DND-41 (cell line): ENCODE measurements around the gene MYOCOS.

Source experiments
- CTCF ChIP-seq: IDR thresholded peaks from 2 replicates; pipeline ENCODE4 v1.5.1; 2012; ENCODE audit warnings: borderline replicate concordance, low read length, moderate library complexity, mild to moderate bottlenecking; ENCODE audit not compliant: poor library complexity, severe bottlenecking; ENCODE audit errors: extremely low read depth
- EZH2 ChIP-seq: IDR thresholded peaks from 3 replicates; pipeline ENCODE4 v1.6.1; 2012; ENCODE audit warnings: borderline replicate concordance, low read depth, mild to moderate bottlenecking, moderate library complexity, low read length, inconsistent platforms; ENCODE audit not compliant: severe bottlenecking

GRCh38 chr1:171576144-171576543, 45.9 kb upstream of the MYOCOS start:
- no peak for TF ChIP-seq CTCF
- no peak for TF ChIP-seq EZH2
